HG03354 (cell line): ENCODE data around the gene ZNF358.

Experiments used
- ATAC-seq: cut with Tn5 transposase; IDR thresholded peaks from one replicate; pipeline ENCODE4 v1.9.1; 2021; ENCODE audit warnings: mild to moderate bottlenecking; ENCODE audit not compliant: unreplicated experiment, poor library complexity, severe bottlenecking

The ZNF358 gene

DNA sequence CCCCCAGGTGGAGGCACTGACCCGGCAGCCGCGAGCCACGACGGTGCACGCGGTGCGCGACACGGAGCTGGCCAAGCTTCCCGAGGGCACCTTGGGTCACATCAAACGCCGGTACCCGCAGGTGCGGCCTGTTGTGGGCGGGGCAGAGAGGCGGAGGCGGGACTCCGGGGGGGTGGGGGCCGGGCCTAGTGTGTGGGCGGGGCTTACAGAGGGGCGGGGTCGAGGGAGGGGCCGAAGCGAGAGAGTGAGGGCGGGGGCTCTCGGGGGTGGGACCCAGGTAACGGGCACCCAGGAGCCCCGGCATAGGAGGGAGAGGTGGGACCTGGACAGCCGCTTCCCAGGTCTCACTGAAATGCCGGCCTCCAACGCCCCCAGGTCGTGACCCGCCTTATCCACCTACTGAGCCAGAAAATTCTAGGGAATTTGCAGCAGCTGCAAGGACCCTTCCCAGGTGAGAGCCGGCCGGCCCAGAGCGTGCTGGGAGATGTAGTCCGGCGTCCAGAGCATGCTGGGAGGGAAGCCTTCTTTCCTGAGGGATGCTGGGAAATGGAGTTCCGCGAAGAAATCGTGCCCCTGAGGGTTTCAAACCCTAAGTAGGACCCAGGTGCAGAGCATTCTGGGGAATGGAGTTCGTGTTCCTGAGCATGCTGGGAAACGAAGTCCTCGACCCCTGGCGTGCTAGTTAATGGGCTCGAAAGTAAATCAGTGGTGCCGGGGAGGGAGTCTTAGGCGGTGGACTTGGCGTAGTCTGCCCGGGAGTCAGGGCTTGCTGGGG is 35.3 kb downstream of the ZNF358 start:
- ATAC-seq, result no peak

DNA sequence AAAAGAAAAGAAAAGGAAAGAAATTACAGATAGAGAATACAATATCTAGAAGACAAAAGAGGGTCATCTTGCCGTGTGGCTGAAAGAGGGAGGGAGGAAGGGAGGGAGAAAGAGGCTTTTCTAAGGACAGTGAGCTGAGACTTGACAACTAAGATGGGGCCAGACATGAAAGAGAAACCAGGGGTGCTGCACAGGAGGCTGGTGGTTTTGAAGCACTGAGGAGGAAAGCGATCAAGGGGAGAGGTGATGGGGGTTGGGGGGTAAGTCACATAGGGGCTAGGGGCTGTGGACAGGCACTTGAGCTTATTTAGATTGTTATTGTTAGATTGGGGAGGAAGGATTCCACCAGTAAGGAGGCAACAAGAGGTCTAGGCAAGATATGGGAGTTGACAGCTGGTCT is 36.9 kb downstream of the ZNF358 start:
- ATAC-seq, result no peak

DNA sequence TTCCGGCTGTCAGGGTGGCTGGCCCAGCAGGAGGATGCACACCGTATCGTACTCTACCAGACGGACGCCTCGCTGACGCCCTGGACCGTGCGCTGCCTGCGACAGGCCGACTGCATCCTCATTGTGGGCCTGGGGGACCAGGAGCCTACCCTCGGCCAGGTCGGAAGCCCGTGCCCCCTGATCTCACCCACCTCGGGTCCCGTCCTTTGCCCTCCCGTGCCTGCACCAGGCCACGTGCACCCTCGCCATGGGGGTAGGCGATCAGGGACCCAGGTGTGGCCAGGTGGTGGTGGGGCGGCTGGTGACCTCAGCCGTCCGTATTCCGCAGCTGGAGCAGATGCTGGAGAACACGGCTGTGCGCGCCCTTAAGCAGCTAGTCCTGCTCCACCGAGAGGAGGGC is 38.7 kb downstream of the ZNF358 start:
- no peak for ATAC-seq

DNA sequence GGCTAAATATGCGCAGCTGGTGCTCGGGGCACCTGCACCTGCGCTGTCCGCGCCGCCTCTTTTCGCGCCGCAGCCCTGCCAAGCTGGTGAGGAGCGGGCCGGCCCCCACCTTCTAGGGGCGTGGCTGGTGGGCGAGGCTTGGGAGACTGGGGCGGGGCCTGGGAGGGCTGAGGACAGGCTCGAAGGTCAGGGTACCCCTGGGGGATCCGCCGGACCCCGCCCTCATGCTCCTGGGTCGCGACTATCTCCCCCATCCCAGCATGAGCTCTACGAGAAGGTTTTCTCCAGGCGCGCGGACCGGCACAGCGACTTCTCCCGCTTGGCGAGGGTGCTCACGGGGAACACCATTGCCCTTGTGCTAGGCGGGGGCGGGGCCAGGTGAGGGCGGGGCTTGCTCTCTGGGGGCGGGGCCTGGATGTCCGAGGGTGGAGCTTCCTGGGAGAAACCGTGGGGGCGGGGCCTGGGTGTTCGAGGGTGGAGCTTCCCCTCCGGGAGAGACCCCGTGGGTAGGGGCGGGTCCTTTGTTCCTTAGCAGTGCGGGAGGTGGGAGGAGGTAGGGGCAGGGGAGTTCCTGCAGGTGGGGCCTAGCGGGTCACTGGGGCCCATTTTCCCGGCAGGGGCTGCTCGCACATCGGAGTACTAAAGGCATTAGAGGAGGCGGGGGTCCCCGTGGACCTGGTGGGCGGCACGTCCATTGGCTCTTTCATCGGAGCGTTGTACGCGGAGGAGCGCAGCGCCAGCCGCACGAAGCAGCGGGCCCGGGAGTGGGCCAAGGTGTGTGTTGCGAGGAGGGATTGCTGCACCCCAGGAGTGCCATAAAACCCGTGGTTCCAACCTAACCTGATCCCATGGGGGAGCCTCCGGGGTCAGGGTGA is 39.3 kb downstream of the ZNF358 start:
- ATAC-seq, result no peak

DNA sequence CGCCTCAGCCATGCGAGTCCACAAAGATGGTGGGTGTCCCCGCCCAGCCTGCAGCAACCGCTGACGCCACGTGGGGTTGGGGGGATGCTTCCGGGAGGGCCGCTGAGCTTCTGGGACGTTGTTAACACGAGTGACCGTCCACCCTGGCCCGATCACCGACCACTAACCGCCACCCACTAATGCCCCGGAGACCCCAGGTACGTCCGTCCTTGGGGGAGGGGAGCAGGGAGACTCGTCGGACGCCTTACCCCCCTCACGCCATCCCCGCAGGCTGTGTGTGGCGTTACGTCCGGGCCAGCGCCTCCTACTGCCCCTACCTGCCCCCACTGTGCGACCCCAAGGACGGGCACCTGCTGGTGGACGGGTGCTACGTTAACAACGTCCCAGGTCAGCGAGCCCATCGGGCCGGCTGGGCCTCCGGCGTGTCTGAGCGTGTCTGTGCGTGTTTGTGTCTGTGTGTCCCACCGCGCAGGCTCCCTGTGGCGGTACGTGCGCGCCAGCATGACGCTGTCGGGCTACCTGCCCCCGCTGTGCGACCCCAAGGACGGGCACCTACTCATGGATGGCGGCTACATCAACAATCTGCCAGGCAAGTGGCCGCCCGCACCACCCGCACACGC is 40.9 kb downstream of the ZNF358 start:
- no peak for ATAC-seq

DNA sequence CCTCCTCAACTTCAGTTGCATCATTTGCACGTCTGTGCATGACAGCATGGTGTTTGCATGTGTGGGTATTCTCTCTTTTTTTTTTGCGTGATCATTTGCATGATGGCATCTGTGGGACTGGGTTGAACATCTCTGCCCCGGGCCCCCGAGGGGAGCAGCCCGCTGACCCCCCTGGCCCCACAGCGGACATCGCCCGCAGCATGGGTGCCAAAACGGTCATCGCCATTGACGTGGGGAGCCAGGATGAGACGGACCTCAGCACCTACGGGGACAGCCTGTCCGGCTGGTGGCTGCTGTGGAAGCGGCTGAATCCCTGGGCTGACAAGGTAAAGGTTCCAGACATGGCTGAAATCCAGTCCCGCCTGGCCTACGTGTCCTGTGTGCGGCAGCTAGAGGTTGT is 42.8 kb downstream of the ZNF358 start:
- ATAC-seq, result no peak

DNA sequence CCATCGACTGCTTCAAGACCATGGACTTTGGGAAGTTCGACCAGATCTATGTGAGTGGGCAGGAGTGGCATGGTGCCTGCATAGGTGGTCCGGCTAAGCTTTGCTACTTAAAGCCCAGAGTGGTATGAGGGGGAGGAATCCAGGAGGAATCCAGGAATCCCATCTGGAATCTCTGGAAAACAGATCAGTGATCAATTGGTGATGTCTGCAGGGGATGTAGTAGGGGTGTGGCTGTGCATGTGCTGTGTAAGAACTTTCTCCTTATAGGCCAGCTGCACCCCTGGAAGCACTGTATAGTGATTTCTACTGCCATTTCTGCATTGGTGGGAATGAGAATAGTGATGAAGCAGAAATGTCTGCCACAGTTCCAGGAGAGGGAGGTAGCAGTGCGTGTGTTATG is 43.2 kb downstream of the ZNF358 start:
- no peak for ATAC-seq

DNA sequence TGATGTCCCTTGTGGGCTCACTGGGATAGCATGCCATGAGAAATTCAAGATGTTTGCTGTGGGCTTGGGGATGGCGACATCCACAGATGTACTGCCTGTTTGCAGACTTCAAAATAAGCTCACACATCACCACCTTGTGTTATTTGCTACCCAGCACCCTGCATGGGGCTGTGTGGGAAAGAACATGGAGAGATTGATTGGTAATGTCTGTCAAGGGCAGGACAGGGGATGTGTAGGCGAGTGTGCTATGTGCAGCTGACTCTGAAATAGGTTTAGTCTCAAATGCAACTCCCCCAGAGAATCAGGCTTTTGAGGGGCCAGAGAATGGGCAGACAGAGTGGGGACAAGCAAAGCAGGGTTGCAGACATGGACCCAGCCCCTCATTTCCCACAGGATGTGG is 44.4 kb downstream of the ZNF358 start:
- ATAC-seq, result no peak

DNA sequence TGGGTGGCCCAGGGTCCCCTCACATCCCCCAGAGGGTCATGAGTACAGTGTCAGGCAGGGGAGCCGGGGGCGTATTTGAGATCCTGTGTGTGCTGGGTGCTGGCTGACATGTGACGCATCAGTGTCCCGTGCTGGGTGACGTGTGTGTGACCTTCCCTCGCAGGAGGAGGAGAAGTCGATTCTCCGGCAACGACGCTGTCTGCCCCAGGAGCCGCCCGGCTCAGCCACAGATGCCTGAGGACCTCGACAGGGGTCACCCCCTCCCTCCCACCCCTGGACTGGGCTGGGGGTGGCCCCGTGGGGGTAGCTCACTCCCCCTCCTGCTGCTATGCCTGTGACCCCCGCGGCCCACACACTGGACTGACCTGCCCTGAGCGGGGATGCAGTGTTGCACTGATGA is 45.4 kb downstream of the ZNF358 start:
- no peak for ATAC-seq

DNA sequence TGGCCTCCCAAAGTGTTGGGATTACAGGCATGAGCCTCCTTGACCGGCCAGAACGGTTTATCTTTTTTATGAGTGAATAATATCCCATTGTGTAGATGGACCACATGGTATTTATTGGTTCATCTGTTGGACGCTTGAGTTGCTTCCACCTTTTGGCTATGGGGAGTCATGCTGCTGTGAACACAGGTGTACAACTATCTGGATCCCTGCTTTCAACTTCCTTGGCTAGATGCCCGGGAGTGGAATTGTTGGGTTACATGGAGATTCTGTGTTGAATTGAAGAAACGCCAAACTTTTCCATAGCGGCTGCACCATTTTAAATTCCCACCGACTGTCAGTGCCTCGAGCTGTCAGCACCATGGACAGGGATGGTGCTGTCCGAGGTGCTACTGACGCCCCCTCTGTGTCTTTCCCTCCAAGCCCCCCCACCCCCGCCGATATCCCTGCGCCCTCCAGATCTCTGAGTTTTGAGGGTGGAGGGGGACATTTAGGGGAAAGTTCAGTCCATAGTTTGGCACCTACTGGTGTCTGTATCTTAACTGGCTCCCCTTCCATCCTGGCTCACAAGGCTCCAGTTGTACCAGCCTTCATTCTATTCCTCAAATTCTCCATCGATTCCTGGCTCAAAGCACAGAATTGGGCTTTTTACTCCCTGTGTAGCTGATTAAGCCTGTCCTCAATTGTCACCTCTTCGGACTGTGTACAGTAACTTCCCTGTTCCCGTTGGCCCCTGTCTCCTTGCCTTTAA is 46.9 kb downstream of the ZNF358 start:
- ATAC-seq, result no peak

DNA sequence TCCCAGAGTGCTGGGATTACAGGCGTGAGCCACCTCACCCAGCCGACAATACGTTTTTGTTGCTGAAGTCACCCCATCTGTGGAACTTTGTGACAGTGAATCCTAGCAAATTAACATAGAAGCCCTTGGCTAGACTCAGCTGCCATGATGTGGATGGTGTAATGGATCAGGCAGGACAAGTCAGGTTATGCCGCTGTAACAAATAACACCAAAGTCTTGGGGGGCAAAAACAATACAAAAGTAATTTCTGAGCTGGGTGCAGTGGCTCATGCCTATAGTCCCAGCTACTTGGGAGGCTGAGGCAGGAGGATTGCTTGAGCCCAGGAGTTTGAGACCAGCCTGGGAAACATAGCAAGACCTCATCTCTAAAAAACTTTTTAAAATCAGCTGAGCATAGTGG is 49.0 kb downstream of the ZNF358 start:
- no peak for ATAC-seq

DNA sequence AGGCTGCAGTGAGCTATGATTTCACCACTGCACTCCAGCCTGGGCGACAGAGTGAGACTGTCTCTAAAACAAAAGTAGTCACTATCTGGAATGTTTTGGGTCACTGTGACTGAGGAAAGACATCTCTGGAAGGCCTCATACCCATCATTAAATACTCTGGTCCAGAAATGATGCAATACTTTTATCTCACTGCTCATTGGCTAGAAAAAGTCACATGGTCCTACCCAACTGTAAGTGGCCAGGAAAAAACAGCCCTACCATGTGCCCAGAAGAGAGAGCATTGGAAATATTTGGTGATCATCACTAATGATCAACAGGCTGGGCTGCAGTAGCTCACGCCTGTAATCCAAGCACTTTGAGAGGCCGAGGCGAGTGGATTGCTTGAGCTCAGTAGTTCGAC is 49.4 kb downstream of the ZNF358 start:
- ATAC-seq, result no peak
